Measurements from ENCODE around the gene ELN.
"Not testable (repeated sequence)": the region's sequence is repeated elsewhere in the genome, so short reads cannot be mapped to it uniquely, and the experiment has no call there.

Gene ELN

GRCh38 chr7:74044366-74045350 lies 16.7 kb downstream of the ELN start:
- DNase-seq = no peak

- DNase-seq = not testable (repeated sequence)
Observed at GRCh38 chr7:74046581-74046980, 18.6 kb downstream of the ELN start.

GRCh38 chr7:74047804-74048380 lies 19.9 kb downstream of the ELN start:
- DNase-seq = no peak

DNA sequence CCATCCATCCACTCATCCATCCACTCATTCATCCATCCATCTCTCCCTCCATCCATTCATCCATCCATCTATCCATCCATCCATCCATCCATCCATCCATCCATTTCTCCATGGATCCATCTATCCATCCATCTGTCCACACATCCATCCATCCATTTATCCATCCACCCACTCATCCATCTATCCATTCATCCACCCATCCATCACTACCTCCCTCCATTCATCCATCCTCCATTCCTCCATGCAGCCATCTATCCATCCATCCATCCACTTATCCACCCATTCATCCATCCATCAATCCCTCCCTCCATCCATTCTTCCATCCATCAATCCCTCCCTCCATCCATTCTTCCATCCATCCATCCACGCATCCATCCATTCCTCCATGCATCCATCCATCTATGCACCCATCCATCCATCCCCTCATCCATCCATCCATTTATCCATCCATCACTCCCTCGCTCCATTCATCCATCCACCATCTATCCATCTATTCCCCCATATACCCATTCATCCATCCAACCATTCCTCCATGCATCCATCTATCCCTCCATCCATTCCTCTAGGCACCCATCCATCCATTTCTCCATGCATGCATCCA lies 21.1 kb downstream of the ELN start:
- DNase-seq = no peak

GRCh38 chr7:74049997-74050798 lies 22.2 kb downstream of the ELN start:
- no peak for DNase-seq

DNA sequence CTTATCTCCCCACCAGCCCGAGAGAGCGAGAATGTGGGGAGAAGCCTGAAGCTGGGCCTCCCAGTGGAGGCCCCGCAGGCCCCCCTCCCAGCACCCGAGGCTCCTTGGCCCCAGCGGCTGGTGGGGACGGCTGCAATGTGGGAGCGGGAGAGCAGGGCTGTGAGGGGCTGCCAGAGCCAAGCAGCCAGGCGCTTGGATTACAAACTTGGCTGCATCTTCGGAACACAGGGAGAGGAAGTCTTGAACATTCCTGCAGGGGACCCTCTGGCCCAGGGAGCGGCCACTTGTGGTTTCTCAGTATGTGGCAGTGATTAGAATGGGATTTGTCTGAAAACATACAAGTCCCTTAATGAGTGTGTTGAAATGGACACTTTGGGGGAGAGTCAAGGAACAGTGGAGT lies 23.2 kb downstream of the ELN start:
- no peak for DNase-seq

DNA sequence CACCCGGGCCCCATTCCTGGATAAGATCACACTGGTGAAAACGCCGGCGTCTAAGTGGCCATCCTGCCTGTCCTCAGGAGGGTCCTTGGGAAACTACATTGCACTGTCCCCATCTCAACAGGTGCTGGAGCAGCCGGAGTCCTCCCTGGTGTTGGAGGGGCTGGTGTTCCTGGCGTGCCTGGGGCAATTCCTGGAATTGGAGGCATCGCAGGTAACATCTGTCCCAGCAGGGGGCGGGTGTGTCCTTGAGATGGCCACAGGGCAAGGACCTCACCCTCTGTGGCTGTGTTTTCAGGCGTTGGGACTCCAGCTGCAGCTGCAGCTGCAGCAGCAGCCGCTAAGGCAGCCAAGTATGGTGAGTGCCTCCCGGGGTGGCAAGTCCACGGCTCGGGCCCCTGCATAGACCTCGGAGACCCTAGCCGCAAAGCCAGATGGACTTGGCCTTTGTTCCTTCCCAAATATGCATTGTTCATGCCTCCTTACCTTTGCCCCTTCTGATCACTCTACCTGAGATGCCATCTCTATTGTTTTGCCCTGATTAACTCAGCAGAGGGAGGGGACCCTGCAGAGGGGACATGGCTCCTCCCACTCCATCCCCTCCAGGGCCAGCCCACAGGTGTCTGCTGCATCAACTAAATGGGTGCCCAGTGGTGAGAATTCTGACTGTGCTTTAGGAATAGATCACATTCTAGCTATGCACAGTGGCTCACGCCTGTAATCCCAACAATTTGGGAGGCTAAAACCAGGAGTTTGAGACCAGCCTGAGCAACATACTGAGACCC lies 23.8 kb downstream of the ELN start:
- DNase-seq = no peak

DNA sequence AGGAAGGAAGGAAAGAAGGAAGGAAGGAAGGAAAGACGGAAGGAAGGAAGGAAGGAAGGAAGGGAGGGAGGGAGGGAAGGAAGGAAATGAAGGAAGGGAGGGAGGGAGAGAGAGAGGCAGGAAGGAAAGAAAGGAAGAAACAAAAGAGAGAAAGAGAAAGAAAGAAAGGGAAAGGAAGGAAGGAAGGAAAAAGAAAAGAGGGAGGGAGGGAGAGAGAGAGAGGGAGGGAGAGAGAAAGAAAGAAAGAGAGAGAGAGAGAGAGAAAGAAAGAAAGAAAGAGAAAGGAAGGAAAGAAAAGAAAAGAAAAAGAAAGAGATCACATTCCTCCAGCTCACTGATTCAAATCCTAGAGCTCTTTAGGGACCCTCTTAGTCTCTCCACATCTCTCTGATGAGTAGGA lies 24.7 kb downstream of the ELN start:
- no peak for DNase-seq

- DNase-seq = no peak
Observed at GRCh38 chr7:74053589-74054186, 25.7 kb downstream of the ELN start.

DNA sequence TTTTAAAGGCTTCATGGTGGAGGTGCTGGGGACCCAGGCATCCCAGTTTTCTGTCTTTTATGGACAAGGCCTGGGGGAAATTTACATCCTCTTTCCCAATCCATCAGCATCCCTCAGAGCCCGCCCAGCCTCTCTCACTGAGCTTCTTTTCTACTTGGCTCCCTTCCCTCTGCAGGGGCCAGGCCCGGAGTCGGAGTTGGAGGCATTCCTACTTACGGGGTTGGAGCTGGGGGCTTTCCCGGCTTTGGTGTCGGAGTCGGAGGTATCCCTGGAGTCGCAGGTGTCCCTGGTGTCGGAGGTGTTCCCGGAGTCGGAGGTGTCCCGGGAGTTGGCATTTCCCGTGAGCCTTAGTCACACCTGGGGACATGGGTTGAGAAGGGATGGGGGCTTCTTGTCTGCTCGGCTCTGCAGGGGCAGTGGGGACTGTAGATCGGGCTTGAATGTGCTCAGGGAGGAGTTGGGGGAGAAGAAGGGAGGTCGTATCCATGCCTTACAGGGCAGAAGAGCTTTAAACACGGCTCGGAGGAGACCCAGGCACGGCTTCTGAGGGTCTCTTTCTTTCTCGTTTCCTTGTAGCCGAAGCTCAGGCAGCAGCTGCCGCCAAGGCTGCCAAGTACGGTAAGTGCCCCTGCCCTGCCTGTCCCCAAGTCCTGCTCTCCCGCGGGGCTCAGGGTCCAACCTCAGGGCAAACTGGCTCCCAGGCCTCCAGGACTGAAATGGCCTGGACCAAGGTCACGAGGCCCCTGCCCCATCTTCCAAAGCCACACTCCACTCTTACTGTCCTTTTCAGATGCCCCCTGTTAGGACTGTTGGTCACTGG lies 28.3 kb downstream of the ELN start:
- DNase-seq = no peak

- no peak for DNase-seq
Observed at GRCh38 chr7:74057216-74057925, 29.4 kb downstream of the ELN start.

DNA sequence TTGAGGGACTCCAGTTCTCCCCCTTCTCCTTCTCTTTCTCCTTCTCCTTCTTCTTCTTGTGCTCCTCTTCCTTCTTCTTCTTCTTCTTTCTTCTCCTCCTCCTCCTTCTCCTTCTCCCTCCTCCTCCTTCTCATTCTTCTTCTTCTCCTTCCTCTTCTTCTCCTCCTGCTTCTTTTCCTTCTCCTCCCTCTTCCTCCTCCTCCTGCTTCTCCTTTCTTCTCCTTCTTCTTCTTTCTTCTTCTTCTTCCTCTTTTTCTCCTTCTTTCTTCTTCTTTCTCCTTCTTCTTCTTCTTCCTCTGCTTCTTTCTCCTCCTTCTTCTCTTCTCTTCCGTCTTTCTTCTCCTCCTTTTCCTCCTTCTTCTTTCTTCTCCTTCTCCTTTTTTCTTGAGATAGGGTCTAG lies 30.0 kb downstream of the ELN start:
- DNase-seq = no peak

DNA sequence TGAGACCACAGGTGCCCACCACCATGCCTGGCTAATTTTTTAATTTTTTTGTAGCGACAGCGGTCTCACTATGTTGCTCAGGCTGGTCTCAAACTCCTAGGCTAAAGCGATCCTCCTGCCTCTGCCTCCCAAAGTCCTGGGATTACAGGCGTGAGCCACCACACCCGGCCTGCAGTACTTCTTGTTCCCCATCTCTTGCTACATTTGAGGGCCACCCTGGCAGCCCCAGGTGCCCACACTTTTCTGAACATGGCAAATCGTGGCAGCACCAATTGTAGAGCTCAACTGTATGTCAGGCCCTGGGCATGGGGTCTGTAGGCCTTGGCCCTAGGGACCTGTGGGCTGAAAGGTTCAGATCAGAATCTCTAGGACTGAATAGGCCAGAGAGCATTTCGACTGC lies 30.5 kb downstream of the ELN start:
- DNase-seq = no peak

- DNase-seq = no peak
Observed at GRCh38 chr7:74059037-74059436, 31.1 kb downstream of the ELN start.

DNA sequence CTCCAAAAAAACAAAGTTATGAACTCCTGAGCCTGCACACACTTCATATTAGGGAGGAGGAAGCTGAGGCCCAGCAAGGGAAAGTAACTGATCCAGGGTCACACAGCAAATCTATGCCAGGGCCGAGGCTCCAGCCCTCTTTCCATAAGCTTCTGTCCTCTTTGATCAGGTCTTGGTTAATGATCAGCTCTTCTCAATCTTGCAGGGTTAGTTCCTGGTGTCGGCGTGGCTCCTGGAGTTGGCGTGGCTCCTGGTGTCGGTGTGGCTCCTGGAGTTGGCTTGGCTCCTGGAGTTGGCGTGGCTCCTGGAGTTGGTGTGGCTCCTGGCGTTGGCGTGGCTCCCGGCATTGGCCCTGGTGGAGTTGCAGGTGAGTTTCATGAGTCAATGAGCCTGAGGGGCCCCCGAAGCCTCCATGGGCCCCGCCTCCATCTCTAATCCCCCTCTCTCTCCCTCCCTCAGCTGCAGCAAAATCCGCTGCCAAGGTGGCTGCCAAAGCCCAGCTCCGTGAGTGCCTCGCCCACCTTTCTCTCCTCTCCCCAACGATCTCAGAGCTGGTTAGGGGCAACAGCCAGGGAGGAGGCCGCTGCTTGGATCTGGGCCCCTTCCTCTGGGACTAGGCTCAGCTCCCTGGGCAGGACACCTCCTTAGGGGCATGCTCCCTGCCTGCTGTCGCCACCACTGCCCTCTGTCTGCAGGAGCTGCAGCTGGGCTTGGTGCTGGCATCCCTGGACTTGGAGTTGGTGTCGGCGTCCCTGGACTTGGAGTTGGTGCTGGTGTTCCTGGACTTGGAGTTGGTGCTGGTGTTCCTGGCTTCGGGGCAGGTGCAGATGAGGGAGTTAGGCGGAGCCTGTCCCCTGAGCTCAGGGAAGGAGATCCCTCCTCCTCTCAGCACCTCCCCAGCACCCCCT lies 32.0 kb downstream of the ELN start:
- DNase-seq = no peak

DNA sequence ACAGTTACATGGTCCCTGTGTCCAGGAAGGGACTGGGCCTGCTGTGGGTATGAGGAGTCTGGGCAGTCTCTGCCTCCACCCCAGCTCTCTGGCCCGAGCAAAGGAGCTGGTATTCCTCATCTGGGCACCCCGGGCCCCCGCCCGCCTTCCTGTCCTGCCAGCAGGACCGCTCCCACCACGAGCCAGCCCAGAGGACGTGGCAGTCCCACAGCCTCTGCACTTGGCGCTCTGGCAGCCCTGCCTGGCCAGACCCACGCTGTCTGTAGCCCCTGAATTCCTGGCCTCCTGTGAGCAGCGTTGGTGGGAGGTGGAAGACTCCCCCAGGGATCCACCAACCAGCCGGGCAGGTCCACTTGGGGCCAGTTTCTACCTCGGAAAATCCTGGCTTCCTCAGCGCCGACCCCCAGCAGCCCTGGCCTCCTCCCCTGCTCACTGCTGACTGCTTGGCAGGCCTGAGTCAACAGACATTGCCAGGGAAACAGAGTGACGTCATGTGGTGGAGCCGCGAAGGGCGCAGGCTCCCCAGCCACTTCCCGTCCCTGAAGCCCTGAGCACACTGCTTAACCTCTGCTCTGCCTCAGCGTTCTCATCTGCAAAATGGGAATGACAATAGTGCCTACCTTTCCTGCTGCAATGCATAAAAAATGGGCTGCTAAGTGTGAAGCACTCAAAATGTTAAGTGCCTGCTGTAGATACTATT lies 34.0 kb downstream of the ELN start:
- DNase-seq = no peak

- DNase-seq = no peak
Observed at GRCh38 chr7:74063223-74063641, 35.3 kb downstream of the ELN start.

DNA sequence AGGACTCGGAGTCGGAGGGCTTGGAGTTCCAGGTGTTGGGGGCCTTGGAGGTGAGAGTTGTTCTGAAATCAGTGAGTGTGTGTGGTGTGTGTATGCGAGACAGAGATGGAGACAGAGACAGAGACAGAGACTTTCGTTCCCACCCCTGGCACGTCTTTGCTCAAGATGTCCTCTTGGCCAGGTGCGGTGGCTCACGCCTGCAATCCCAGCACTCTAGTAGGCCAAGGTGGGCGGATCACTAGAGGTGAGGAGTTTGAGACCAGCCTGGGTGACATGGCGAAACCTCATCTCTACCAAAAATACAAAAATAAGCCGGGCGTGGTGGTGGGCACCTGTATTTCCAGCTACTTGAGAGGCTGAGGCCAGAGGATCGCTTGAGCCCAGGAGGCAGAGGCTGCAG lies 35.7 kb downstream of the ELN start:
- no peak for DNase-seq

GRCh38 chr7:74064696-74065095 lies 36.7 kb downstream of the ELN start:
- no peak for DNase-seq

Measured in NCI-H510A (cell line).